ENCODE measurements around the gene HTRA1. TPM values are rescaled to one million over a fixed set of nuclear protein-coding genes. Genes with fewer than 3 reads are reported as not detected.

HTRA1 gene
- polyA plus RNA-seq, 3 donors from 2014 or later = 0.16 to 0.73 TPM; not detected in 1

DNA sequence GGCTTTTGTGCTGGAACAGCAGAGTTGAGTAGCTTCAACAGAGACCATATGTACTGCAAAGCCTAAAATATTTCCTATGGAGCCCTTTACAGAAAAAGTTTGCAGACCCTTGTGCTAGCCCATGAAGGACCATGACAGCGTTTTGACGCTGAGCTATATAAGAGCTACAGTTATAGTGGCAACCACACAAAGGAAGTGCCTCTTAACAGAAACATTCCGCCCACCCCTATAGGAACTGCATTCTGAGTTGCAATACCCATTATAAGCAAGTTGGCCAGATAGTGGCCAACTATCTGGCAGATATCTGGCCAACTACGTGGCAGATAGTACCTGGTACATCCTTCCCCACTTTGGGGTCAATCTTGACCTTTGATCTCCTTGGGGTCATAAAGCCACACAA lies 51.7 kb downstream of the HTRA1 start:
- peaks cover 0 to 4% (median 0%) of the 10 kb centered on the region in 3 donors for H3K27me3 Mint-ChIP-seq (ENCODE audit: low read depth in 3 of 3)

DNA sequence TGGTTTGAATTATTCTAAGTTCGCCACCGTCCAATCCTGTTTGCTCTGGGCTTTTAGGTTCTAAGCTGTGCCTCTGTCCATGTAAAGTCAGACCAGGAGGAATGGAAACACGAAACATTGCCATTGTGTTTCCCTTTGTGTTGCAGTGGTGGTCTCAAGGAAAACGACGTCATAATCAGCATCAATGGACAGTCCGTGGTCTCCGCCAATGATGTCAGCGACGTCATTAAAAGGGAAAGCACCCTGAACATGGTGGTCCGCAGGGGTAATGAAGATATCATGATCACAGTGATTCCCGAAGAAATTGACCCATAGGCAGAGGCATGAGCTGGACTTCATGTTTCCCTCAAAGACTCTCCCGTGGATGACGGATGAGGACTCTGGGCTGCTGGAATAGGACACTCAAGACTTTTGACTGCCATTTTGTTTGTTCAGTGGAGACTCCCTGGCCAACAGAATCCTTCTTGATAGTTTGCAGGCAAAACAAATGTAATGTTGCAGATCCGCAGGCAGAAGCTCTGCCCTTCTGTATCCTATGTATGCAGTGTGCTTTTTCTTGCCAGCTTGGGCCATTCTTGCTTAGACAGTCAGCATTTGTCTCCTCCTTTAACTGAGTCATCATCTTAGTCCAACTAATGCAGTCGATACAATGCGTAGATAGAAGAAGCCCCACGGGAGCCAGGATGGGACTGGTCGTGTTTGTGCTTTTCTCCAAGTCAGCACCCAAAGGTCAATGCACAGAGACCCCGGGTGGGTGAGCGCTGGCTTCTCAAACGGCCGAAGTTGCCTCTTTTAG lies 52.9 kb downstream of the HTRA1 start:
- no peak overlapping the region for H3K27ac Mint-ChIP-seq
- no peaks in the 10 kb centered on the region for H3K36me3 Mint-ChIP-seq
- H3K27me3 Mint-ChIP-seq (ENCODE audit: low read depth in 3 of 3) = peaks cover 0 to 8% (median 4%) of the 10 kb centered on the region in 3 donors
- H3K4me3 Mint-ChIP-seq = no peak overlapping the region
- DNase-seq = no peak
- H3K9me3 Mint-ChIP-seq = peaks cover 0 to 2% (median 0%) of the 10 kb centered on the region in 6 donors
- H3K4me1 Mint-ChIP-seq = peaks cover 7 to 16% of the 10 kb centered on the region in 2 donors

More for the DNA sequence above, 51.7 kb downstream of the HTRA1 start:
- Mint-ChIP-seq H3K4me3 (no peak overlapping the region), H3K9me3 (no peaks in the 10 kb centered on the region), H3K4me1 (peaks cover 7 to 16% of the 10 kb centered on the region in 2 donors), H3K27ac (no peak overlapping the region), H3K36me3 (no peaks in the 10 kb centered on the region)
- no peak for DNase-seq

DNA sequence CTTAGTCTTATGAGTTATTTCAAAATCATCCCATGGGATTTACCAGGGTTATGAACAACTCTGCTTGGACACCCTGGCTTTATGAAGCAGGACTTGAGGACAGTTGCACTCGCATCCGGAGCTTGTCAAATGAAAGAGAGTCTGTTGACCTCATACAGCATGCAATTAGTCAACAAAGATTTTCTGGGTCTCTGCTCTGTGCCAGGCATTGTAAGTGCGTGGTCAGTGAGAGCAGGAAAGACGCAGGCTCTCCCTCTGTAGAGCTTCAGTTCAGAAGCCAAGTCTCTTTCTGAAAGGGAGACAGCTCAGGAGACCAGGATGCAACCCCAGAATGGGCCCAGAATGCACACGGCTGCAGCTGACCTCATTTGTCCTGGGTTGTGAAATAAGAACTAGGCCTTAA lies 53.7 kb downstream of the HTRA1 start:
- DNase-seq = no peak
- H3K9me3 Mint-ChIP-seq = peaks cover 0 to 2% (median 0%) of the 10 kb centered on the region in 6 donors
- no peaks in the 10 kb centered on the region for H3K36me3 Mint-ChIP-seq
- H3K27ac Mint-ChIP-seq = no peak overlapping the region
- no peak overlapping the region for H3K4me3 Mint-ChIP-seq
- H3K4me1 Mint-ChIP-seq = peaks cover 7 to 16% of the 10 kb centered on the region in 2 donors
- peaks cover 0 to 8% (median 4%) of the 10 kb centered on the region in 3 donors for H3K27me3 Mint-ChIP-seq (ENCODE audit: low read depth in 3 of 3)

DNA sequence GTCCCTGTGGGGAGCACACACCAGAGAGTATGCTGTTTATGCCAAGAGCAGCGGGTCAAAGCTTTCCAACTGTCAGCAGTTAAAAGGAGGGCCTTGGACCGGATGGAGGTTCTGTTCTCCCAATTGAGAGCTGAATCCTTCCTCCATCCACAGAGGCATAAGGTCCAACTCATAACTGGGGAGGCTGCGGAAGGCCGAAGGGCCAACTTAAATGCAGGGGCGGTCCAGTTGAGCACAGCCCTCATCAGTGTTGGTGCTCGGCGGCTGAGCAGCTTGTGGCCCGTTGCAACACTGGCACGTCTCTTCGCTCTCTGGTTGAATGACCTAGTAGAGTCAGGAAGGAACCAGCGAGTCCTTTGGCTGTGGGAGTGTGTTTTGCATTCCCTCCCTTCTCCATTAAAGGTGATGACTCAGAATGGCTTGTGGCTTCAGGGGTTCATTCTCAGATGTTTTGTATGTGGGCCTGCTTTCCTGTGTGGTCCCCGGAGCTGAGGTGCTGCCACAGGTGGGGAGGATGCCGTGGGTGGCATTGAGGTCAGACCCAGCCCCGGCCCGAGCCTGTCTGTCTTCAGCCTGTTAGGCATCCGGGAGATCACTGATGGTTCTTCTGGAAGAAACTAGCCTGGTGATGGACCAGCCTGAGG lies 54.4 kb downstream of the HTRA1 start:
- DNase-seq = peak; percentile 27 to 49 (median 28)
- Mint-ChIP-seq H3K4me3 (peak overlapping the region in 2 of 5 donors; percentile 53 to 62), H3K36me3 (no peaks in the 10 kb centered on the region), H3K9me3 (peaks cover 0 to 2% (median 0%) of the 10 kb centered on the region in 6 donors), H3K4me1 (peaks cover 7 to 16% of the 10 kb centered on the region in 2 donors), H3K27ac (no peak overlapping the region), H3K27me3 (ENCODE audit: low read depth in 3 of 3) (peaks cover 0 to 9% (median 5%) of the 10 kb centered on the region in 3 donors)

DNA sequence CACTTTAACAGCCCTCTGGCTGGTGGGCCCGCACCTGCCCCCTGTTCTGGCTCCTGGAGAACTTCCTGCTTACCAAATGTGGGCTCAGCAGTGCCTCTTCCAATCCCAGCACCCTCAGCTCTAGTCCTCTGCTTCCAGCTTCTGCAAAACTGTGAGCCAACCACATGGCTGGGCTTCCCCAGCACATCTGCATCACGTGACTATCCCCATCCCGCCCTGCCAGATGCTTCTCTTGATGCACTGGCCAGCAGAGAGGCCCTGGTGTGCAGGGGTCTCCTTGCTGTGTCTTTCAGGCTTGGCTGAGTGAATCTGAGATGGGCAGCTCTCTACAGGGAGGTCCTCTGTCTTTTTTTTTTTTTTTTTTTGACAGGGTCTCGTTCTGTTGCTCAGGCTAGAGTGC lies 55.4 kb downstream of the HTRA1 start:
- H3K27me3 Mint-ChIP-seq (ENCODE audit: low read depth in 3 of 3) = peaks cover 2 to 9% (median 7%) of the 10 kb centered on the region in 3 donors
- H3K4me1 Mint-ChIP-seq = peaks cover 7 to 16% of the 10 kb centered on the region in 2 donors
- H3K9me3 Mint-ChIP-seq = peaks cover 0 to 2% (median 0%) of the 10 kb centered on the region in 6 donors
- H3K4me3 Mint-ChIP-seq = no peak overlapping the region
- H3K36me3 Mint-ChIP-seq = no peaks in the 10 kb centered on the region
- DNase-seq = no peak
- peak overlapping the region in 1 of 6 donors; percentile 45 for H3K27ac Mint-ChIP-seq

DNA sequence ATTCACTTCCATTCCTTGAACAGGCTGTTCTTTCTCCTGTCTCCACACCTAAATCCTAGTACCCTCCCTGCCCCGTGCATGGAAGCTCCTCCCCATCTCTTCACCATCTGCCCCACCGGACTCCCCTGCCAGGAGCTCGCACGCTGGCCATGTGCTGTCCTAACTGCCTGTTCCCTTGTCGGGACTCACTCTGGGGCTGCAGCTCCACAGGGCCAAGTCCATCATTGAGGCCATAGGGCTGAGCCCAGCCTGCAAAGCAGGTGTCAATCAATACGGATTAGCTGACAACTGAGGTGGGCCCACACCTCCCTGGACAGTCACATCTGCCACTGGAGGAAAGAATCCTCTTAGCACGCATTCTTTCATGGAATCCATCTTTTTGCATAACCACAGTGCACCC lies 57.8 kb downstream of the HTRA1 start:
- no peak overlapping the region for H3K27ac Mint-ChIP-seq
- H3K9me3 Mint-ChIP-seq = peaks cover 0 to 2% (median 0%) of the 10 kb centered on the region in 6 donors
- peaks cover 7 to 16% of the 10 kb centered on the region in 2 donors for H3K4me1 Mint-ChIP-seq
- H3K36me3 Mint-ChIP-seq = no peaks in the 10 kb centered on the region
- DNase-seq = no peak
- no peak overlapping the region for H3K4me3 Mint-ChIP-seq
- peaks cover 5 to 9% (median 7%) of the 10 kb centered on the region in 3 donors for H3K27me3 Mint-ChIP-seq (ENCODE audit: low read depth in 3 of 3)

DNA sequence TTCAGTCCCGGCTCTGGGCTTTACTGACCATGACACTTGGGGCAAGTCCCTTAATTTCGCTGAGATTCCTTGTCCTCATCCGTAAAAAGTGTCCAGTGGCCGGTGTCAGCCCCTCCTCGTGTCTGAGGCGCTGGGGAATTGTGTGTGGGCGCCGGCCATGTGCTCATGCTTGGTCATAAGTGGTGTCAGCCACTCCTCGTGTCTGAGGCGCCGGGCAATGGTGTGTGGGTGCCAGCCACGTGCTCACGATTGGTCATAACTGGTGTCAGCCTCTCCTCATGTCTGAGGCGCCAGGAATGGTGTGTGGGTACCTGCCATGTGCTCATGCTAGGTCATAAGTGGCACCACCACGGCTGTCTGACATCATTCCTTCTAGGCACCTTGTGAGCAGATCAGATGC lies 58.5 kb downstream of the HTRA1 start:
- Mint-ChIP-seq H3K4me3 (no peak overlapping the region), H3K27me3 (ENCODE audit: low read depth in 3 of 3) (peaks cover 6 to 7% (median 6%) of the 10 kb centered on the region in 3 donors), H3K27ac (no peak overlapping the region), H3K36me3 (no peaks in the 10 kb centered on the region), H3K9me3 (peaks cover 0 to 2% (median 0%) of the 10 kb centered on the region in 6 donors), H3K4me1 (peaks cover 7 to 16% of the 10 kb centered on the region in 2 donors)
- DNase-seq = no peak

DNA sequence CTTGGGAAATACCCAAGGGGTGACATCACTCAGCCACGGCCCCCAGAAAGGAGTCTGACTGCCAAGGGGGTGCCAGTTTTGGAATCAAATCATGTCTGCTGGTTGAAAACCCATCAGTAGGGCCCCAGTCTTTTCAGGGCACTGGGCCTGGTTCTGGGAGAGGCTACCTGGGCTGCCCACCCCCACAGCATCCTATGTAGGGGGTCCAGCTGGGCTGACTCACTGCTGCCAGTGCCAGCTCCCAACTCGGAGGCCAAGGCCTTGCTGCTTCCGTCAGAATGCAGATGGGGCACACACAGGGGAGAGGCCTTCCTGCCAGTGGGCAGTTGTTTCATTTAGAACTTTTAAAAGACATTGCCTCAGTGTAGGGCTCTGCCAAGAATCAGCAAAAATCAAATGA lies 59.7 kb downstream of the HTRA1 start:
- H3K4me1 Mint-ChIP-seq = peaks cover under 1 to 9% of the 10 kb centered on the region in 2 donors
- no peak for DNase-seq
- no peak overlapping the region for H3K27ac Mint-ChIP-seq

DNA sequence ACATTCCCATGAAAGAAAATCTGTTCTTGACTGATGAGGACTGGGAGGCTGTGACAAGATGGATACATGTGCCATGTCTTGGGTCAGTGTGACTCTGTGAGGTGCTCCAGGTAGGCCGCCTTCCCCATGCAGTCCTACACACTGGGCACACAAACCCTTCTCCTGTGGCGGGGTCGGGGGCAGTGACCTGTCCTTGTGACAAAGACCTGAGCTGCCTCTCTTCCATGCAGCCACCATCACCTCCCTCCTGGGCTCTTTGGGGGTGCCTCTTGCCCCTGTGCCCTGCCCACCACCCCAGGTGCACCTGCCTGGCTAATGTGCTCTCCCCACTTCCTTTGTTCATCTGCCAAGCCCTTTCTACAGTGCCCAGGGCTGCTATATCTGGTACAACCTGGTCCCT lies 63.5 kb downstream of the HTRA1 start:
- Mint-ChIP-seq H3K9me3 (no peaks in the 10 kb centered on the region), H3K27me3 (ENCODE audit: low read depth in 3 of 3) (peaks cover 3 to 11% (median 3%) of the 10 kb centered on the region in 3 donors), H3K4me1 (peaks cover 0 to 4% of the 10 kb centered on the region in 2 donors), H3K36me3 (no peaks in the 10 kb centered on the region), H3K27ac (no peak overlapping the region), H3K4me3 (no peak overlapping the region)
- no peak for DNase-seq

More for the DNA sequence above, 59.7 kb downstream of the HTRA1 start:
- Mint-ChIP-seq H3K9me3 (peaks cover 0 to 2% (median 0%) of the 10 kb centered on the region in 6 donors), H3K36me3 (no peaks in the 10 kb centered on the region), H3K4me3 (no peak overlapping the region), H3K27me3 (ENCODE audit: low read depth in 3 of 3) (peaks cover 6 to 11% (median 7%) of the 10 kb centered on the region in 3 donors)

DNA sequence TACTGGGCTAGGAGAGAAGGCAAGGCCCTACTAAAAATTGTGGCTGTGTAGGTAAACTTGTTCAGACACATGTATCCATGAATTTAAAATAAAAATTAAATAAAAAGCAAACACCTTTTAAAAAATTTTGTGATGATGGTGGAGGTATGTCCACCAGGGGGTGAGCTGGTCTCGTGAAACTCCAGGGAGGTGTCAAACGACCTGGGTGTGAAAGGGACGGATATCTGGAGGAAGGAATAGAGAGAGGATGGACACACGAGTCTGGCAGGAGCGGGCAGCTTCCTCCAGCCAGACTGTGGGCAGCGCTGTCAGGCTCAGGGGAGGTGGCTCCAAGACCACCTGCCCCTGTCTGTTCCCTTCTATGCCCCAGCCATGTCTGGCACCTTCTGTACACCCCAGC lies 64.4 kb downstream of the HTRA1 start:
- Mint-ChIP-seq H3K4me1 (peaks cover 0 to 13% of the 10 kb centered on the region in 2 donors), H3K9me3 (no peaks in the 10 kb centered on the region), H3K4me3 (no peak overlapping the region), H3K36me3 (no peaks in the 10 kb centered on the region), H3K27me3 (ENCODE audit: low read depth in 3 of 3) (peaks cover 2 to 11% (median 2%) of the 10 kb centered on the region in 3 donors), H3K27ac (no peak overlapping the region)
- DNase-seq = no peak

DNA sequence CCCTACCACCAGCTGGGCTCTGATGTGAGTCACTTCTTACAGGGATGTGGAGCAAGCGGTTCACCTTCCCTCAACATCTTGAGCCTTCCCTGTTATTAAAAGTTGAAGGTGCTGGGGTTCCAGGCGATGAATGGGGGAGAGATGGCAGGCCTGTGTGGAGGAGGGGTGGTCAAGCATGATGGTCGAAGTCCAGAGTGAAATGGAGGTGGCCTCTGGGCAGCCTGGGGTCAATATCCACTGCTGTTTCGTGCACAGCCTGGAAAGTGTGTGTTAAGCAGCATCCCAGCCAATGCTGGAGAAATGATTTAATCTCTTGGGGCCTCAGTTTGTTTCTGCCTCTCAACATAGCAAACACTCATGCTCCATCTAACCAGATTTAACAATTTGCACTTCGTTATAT lies 65.5 kb downstream of the HTRA1 start:
- H3K27me3 Mint-ChIP-seq (ENCODE audit: low read depth in 3 of 3) = peaks cover 2 to 9% (median 4%) of the 10 kb centered on the region in 3 donors
- H3K27ac Mint-ChIP-seq = no peak overlapping the region
- no peaks in the 10 kb centered on the region for H3K36me3 Mint-ChIP-seq
- H3K4me3 Mint-ChIP-seq = no peak overlapping the region
- H3K4me1 Mint-ChIP-seq = peaks cover 0 to 14% of the 10 kb centered on the region in 2 donors
- H3K9me3 Mint-ChIP-seq = peaks cover 0 to 3% (median 0%) of the 10 kb centered on the region in 6 donors
- no peak for DNase-seq

DNA sequence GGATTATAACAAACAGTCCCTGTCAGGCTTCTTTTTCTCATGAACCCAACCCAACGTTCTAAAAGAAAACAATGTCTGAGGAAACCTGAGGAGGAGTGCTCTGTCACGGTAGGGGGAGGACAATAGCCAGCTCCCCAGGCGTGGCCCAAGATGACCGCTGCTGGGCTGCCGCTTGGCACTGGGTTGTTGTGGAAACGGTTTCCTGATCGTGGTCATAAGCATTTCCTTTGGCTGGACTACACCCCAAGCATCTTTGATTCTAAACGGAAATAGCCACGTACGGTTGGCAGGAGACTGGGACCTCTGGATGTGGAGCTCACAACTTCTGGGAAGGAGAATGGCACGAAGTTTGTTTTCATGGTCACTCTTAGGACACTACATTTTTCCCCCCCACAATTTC lies 68.8 kb downstream of the HTRA1 start:
- no peak overlapping the region for H3K4me3 Mint-ChIP-seq
- H3K36me3 Mint-ChIP-seq = no peaks in the 10 kb centered on the region
- no peak for DNase-seq
- H3K4me1 Mint-ChIP-seq = peaks cover 0 to 14% of the 10 kb centered on the region in 2 donors
- H3K9me3 Mint-ChIP-seq = peaks cover 0 to 3% (median 0%) of the 10 kb centered on the region in 6 donors
- no peak overlapping the region for H3K27ac Mint-ChIP-seq
- H3K27me3 Mint-ChIP-seq (ENCODE audit: low read depth in 3 of 3) = peaks cover 0 to 8% (median 7%) of the 10 kb centered on the region in 3 donors

DNA sequence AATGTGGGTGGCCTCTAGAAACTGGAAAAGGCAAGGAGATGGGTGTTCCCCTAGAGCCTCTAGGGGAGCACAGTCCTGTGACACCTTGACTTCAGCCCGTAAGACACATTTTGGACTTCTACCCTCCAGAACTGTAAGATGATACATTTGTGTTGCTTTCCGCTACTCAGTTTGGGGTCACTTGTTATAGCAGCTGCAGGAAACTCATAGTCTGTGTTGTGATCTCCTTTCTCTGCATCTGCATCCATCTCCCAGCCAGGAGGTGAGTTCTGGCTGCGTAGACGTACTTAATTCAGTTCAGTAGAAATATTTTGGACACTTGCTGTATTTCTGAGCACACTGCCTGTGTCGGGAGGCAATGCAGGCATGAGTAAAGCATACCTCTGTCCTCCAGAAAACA lies 69.9 kb downstream of the HTRA1 start:
- H3K9me3 Mint-ChIP-seq = peaks cover 0 to 3% (median 0%) of the 10 kb centered on the region in 6 donors
- peaks cover 0 to 14% of the 10 kb centered on the region in 2 donors for H3K4me1 Mint-ChIP-seq
- H3K27ac Mint-ChIP-seq = no peak overlapping the region
- no peak overlapping the region for H3K4me3 Mint-ChIP-seq
- no peaks in the 10 kb centered on the region for H3K36me3 Mint-ChIP-seq
- H3K27me3 Mint-ChIP-seq (ENCODE audit: low read depth in 3 of 3) = peaks cover 0 to 7% (median 4%) of the 10 kb centered on the region in 3 donors
- DNase-seq = no peak

DNA sequence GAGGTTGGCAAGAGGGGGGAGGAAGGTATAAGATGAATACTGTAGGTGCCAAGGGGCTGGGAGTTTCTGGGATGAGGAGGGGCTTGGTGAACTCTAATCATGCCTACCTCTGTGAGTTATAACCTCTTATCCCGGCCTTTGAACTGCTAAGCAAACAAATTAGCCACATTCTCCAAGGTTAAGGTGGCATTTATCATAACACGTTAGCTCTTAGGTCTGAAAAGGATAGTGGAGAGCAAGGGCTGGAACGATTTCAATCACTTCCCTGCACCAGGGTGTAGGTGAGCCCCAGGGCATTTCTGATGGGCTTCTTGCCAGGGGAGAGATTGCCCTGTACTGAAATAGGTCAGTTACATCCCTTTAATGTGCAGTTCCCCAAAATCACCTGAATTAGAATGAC lies 70.6 kb downstream of the HTRA1 start:
- Mint-ChIP-seq H3K27me3 (ENCODE audit: low read depth in 3 of 3) (peaks cover 0 to 7% (median 6%) of the 10 kb centered on the region in 3 donors), H3K9me3 (peaks cover 0 to 3% (median 0%) of the 10 kb centered on the region in 6 donors), H3K4me1 (peaks cover 0 to 14% of the 10 kb centered on the region in 2 donors), H3K27ac (no peak overlapping the region), H3K36me3 (no peaks in the 10 kb centered on the region), H3K4me3 (no peak overlapping the region)
- DNase-seq = no peak
